Dermis microvascular lymphatic vessel endothelial cell (primary cell): ENCODE results near the gene FARS2. TPM values are rescaled to one million over a fixed set of nuclear protein-coding genes. Genes with fewer than 3 reads are reported as not detected.
A peak's percentile ranks its signal among the peaks of the same experiment; 100 is the strongest.

ENCODE experiments used
- DNase-seq, 2 donors: peaks; one replicate each; pipeline versions ENCODE4 v3.0.0 to v3.0.0-alpha.2; 2010; ENCODE audit warnings: low read depth in 2 of 2
- total RNA-seq: library from RNA; depleted of rRNA; stranded (reverse); fragments of >200 nt; gene quantifications from 2 replicates; pipeline ENCODE4 v1.2.1, GENCODE V29; 2014

FARS2 gene
- total RNA-seq, 1 donor from 2014 or later: 26.8 TPM

DNA sequence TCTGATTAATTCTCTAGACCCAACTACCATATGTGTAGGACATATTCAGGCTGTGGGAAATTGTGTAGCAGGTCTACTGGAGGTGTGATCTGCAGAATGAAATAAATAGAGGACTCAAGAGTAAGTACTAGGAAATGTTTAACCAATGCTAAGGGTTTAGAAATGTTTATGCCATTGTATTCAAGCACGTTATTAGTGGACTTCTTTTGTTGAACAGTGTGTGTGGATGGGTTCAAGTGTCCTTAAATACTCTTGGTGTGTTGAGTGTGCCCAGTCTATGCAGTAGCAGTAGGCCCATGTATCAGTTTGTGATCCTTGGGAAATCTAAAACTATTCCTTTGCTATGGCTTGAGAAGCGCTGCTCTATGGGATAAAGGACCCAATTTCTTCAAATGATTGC is 112.1 kb downstream of the FARS2 start:
- no peak for DNase-seq

GRCh38 chr6:5378331-5378730 is 117.0 kb downstream of the FARS2 start:
- DNase-seq: no peak

DNA sequence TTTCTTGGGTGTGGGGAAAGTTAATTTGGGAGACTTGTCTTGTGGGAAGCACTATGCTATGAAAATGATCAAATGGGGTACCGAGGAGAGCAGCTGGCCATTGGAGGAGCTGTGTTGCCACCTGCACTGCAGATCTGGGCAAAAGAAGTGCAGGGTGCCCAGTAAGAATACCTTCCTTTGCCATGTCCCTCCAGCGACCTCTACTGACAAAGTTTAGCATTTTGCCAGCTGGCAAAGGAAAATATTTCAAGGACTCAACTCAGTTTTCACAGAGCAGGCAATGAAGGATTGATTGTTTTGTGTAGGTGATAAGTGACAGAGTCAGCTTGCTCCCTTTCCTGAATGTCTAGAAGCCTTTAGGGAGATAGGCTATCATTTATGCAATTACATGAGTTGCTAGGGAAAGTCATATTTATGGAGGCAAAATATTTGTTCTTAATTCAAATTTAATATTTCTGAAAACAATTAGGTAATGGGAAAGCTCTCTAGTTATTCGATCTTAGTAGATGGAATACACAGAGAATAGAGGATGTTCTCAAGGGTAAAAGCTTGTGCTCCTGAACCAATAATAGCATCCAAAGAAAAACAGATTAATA is 118.4 kb downstream of the FARS2 start:
- DNase-seq: peak; percentile 60 to 75

- no peak for DNase-seq
Observed at GRCh38 chr6:5383856-5384255, 122.5 kb downstream of the FARS2 start.

DNA sequence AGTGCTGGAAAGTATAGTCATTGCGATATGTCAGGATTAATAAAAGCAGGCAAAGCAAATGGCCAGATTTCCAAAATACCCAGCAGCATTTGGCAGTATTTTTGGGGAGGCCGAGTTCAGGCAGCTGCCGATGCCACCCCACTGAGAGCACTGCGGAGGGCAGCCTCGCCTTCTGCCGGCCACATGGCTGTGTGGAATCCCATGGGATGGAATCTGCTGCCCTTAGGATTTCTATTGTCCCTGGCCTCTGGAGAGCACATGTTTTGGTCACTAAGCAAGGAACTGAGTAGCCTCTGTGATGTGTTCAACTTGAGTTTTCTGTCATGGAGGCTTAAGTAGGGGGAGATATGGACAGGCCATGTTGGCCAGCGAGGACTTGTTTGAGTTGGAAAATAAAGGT is 123.0 kb downstream of the FARS2 start:
- no peak for DNase-seq

DNA sequence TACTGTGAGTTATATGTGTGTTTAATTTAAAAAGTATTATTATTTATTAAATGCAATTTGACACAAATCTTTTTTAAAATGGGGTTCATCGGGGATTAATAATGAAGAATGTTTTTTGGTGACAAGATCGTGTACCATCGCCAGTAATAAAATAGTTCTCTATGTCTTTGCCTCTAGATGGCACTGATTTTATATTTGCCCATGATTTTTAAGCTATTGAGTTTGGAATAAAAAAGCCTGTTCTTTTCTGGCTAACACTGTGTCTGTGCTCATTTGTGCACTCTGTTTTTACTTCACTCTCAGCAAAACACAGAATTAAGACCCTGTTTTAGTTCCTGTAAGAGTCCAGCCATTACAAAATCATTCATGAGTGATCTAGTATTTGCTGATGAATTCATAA is 127.0 kb downstream of the FARS2 start:
- no peak for DNase-seq

GRCh38 chr6:5389086-5389745 is 127.9 kb downstream of the FARS2 start:
- DNase-seq: no peak

DNA sequence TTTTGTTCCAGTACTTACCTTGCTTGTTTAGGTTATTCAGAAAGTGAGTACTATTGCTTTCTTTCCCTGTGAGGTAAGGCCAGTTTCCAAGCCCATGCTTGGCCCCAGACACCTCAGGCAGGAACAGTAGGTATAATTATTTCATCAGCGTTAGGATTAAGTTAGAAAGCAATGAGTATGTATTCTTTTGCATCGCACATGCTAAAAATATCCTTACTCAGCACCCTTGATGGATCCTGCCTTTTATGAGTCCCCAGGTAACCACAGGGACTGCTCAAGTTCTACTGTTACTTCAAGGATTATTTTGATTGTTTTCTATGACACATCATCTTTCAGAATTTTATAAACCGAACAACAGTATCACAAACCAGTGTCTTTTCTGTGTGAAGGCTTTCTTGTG is 128.9 kb downstream of the FARS2 start:
- DNase-seq: no peak

DNA sequence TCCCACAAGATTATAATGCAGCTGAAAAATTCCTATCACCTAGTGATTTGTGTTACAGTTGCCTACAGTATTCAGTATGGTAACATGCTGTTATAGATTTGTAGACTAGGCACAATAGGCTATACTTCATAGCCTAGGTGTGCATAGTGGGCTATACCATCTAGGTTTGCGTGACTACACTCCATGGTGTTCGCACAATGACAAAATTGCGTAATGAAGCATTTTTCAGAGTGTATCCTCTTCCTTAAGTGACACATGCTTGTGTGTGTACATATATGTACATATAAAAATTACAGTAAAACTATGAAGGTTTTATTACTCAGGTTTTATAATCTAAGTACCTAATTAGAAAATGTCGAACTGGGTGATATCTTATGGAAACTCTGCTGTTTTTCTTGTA is 133.0 kb downstream of the FARS2 start:
- DNase-seq: no peak

- no peak for DNase-seq
Observed at GRCh38 chr6:5395719-5396118, 134.4 kb downstream of the FARS2 start.

- peak; percentile 12 to 65 for DNase-seq
Observed at GRCh38 chr6:5398530-5398929, 137.2 kb downstream of the FARS2 start.

GRCh38 chr6:5399391-5399790 is 138.1 kb downstream of the FARS2 start:
- DNase-seq: peak; percentile 21 to 50

DNA sequence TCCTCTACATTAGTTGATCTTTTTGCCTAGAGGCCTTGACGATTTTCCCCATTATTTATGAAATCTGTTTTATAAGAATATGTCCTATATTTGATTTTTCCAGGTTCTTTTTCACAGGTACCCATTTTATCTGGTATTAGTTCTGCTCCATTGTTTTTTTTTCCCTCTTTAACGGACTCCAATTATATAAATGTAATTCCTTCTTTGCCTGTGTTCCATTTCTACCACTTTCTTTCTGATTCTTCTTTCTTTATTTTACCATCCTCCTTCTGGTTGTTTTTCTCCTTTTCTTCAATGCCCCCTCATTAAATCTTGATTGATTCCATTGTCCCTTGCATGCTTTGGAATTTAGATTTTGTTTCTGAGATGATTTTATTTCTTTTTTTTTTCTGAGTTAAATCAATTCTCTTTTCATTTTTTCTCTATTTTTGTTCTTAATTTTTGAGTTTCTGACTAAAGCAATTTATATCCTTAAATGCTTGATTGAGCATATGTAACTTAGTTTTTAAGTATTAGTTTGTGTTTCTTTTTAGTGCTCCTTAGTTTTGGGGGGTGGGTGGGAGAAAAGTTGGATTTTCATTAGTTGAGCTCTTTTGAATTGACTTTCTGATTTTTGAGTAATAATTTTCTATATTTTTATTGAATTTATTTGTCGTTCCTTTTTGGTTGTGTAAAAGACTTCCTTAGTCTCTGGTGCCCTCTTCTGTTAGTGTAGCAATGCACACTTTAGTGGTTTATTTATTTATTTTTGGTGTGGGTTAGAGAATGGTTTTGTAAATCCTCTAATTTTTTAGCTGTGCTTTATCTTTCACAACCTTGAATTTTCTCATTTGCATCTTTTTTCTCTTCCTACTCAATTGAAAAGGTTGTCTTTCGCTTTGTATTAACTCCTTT is 140.8 kb downstream of the FARS2 start:
- peak; percentile 12 to 50 for DNase-seq

DNA sequence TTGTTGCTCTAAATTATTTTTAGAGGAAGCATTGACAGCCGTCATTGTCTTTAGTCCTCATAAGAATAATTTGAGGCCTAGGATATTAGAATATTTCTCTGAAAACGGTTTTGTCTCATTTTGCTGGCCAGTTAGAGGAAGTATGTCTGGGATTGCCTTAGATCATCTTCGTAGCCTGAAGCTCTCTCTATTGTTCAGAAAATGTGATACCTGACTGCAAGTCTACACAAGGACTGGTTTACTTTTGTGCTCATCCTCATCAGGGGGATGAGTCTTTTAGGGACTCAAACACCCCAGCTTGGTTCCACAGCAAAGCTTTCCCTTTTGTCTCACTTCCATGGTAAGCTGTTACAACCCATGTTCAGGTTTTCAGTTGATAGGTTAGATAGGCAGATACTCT is 141.8 kb downstream of the FARS2 start:
- DNase-seq: peak in 1 of 2 donors; percentile 18

DNA sequence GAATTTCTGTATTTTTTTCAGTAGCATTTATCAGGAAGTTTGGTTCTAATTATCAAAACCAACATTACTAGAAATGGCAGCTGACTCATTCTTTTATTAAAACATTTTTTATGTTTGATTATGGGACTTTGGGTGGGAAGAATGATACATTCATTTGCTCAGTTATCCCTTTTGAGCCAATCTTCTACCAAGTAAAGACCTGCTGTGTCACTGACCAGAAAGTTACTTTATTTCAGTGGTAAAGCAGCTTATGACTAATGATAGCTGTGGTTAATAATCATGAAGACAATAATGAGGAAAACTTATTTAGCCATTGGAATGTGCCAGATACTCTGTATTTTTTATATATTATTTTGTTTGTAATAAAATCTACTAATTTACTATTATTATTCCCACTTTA is 142.3 kb downstream of the FARS2 start:
- no peak for DNase-seq

GRCh38 chr6:5405976-5406375 is 144.7 kb downstream of the FARS2 start:
- DNase-seq: no peak

DNA sequence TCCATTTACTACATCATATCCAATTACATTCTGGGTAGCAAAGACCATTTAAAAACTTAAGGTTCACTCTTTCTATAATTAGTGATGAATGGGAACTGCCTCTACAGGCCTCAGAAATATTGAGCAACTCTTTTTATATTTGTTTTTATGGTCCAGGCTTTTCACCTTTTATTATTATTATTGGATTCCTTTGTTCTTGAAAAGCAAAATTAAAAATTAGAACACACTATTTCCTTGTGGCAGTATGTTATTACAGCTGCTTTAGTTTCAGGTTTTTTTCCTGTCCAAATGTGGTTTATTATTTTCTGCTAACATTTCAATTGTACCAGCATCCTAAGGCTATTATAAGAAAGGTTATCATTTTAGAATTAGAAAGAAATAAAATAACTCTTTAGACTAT is 150.1 kb downstream of the FARS2 start:
- peak; percentile 55 for DNase-seq

GRCh38 chr6:5412017-5412416 is 150.7 kb downstream of the FARS2 start:
- no peak for DNase-seq

GRCh38 chr6:5412663-5413062 is 151.3 kb downstream of the FARS2 start:
- no peak for DNase-seq

- no peak for DNase-seq
Observed at GRCh38 chr6:5416250-5416649, 154.9 kb downstream of the FARS2 start.

- DNase-seq: peak; percentile 47 to 61
Observed at GRCh38 chr6:5422321-5422915, 161.1 kb downstream of the FARS2 start.

DNA sequence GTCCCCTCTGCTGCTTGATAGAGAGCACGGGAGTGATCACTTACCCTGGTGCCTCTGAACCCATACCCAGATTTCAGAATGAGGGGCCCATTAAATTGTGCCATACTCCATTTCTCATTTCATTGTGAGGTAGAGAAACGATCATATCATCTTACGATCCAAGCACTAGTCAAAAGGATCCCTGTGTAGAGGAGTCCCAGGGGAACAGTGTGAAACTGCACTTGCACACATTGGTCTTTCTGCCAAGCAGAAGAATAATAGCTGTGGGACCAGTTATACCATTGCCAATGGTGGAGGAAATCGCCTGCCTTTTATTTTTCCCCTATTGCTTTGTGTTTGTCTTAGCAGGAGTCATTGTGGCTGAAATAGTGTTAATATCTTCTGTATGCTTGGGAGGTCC is 161.9 kb downstream of the FARS2 start:
- no peak for DNase-seq
